Suppressor macrophage treated with lipopolysaccharide for 4 hours (primary cell): ENCODE measurements around the gene NLRP14.

Experiments used
- DNase-seq: peaks from one replicate; pipeline ENCODE4 v3.0.0-alpha.2; 2020

Gene NLRP14

GRCh38 chr11:7020183-7020917 is at the start of gene NLRP14, which contains the start of gene ZNF214:
NLRP14 (plus strand) TSS chr11:7020479; CDS start chr11:7038587, 18,108 bp downstream.
ZNF214 (minus strand) TSS chr11:7020346; CDS start chr11:7002835, 17,511 bp downstream.
- peak; percentile 70 for DNase-seq

- DNase-seq: peak; percentile 12
These were observed 40.9 kb upstream of the NLRP14 start for GRCh38 chr11:6979365-6979764.

- DNase-seq: no peak
These were observed 33.8 kb upstream of the NLRP14 start for GRCh38 chr11:6986487-6986886.

GRCh38 chr11:6988506-6988905 is 31.8 kb upstream of the NLRP14 start:
- DNase-seq: no peak

GRCh38 chr11:6991227-6991626 is 29.1 kb upstream of the NLRP14 start:
- no peak for DNase-seq

- DNase-seq: no peak
These were observed 28.3 kb upstream of the NLRP14 start for GRCh38 chr11:6992026-6992425.

- DNase-seq: no peak
These were observed 27.5 kb upstream of the NLRP14 start for GRCh38 chr11:6992457-6993417.

GRCh38 chr11:6995703-6996102 is 24.6 kb upstream of the NLRP14 start:
- no peak for DNase-seq

- DNase-seq: peak; percentile 84
These were observed 15.8 kb upstream of the NLRP14 start for GRCh38 chr11:7004482-7004881.

- DNase-seq: no peak
These were observed 6.2 kb upstream of the NLRP14 start for GRCh38 chr11:7014118-7014517.

- DNase-seq: no peak
These were observed 4.3 kb upstream of the NLRP14 start for GRCh38 chr11:7016011-7016410.

- no peak for DNase-seq
These were observed 638 bp upstream of the NLRP14 start for GRCh38 chr11:7019500-7020182.

- no peak for DNase-seq
These were observed 1.0 kb downstream of the NLRP14 start for GRCh38 chr11:7021318-7021717.

GRCh38 chr11:7028141-7028540 is 7.9 kb downstream of the NLRP14 start:
- no peak for DNase-seq

GRCh38 chr11:7030836-7031235 is 10.6 kb downstream of the NLRP14 start:
- DNase-seq: no peak

GRCh38 chr11:7031471-7031871 is 11.2 kb downstream of the NLRP14 start:
- no peak for DNase-seq

GRCh38 chr11:7032692-7033091 is 12.4 kb downstream of the NLRP14 start:
- DNase-seq: no peak

- no peak for DNase-seq
These were observed 13.7 kb downstream of the NLRP14 start for GRCh38 chr11:7034019-7034418.

GRCh38 chr11:7046474-7047175 is 26.3 kb downstream of the NLRP14 start:
- DNase-seq: no peak

GRCh38 chr11:7050191-7050590 is 29.9 kb downstream of the NLRP14 start:
- no peak for DNase-seq

- no peak for DNase-seq
These were observed 36.7 kb downstream of the NLRP14 start for GRCh38 chr11:7056828-7057513.

- DNase-seq: no peak
These were observed 37.4 kb downstream of the NLRP14 start for GRCh38 chr11:7057641-7058040.
